ENCODE measurements around the gene PABPC1L. TPM values are rescaled to one million over a fixed set of nuclear protein-coding genes. Genes with fewer than 3 reads are reported as not detected.

Gene PABPC1L
- polyA plus RNA-seq, 2 of the 4 experiments (the other 2 are of a cell fraction): 37.1 to 73.1 TPM

- H3K4me2 ChIP-seq: no peak overlapping the region
- no peaks in the 10 kb centered on the region for H3K4me1 ChIP-seq
- H3K27ac ChIP-seq: no peak overlapping the region
- no peak overlapping the region for H3K4me3 ChIP-seq
- WGBS (ENCODE audit: missing lambda C conversion rate): 92% methylated on average over 6 of the region's 6 CpGs
- TF ChIP-seq TFCP2L1 (CRISPR knock-in tag; IDR thresholded peaks at IDR 0.05) (no peak), RAD21 (conservative IDR thresholded peaks at IDR 0.05 in 1 of 2, IDR thresholded peaks at IDR 0.05 in 1 of 2) (no peak), FOXS1 (CRISPR knock-in tag; IDR thresholded peaks at IDR 0.05) (no peak), RFX5 (IDR thresholded peaks at IDR 0.05) (no peak), USF2 (IDR thresholded peaks at IDR 0.05) (no peak), GATA3 (IDR thresholded peaks at IDR 0.05; ENCODE audit: borderline replicate concordance) (no peak), CHD2 (IDR thresholded peaks at IDR 0.05; ENCODE audit: low read length, partially characterized antibody) (no peak), RNF2 (IDR thresholded peaks at IDR 0.05; ENCODE audit: borderline replicate concordance, low read depth) (no peak), NFE2L2 (conservative IDR thresholded peaks at IDR 0.05; ENCODE audit: low read length) (no peak), ZFP36 (IDR thresholded peaks at IDR 0.05; ENCODE audit: borderline replicate concordance, partially characterized antibody) (no peak), CBX8 (IDR thresholded peaks at IDR 0.05) (no peak), EP300 (IDR thresholded peaks at IDR 0.05) (no peak), HMGXB4 (CRISPR knock-in tag; IDR thresholded peaks at IDR 0.05; ENCODE audit: borderline replicate concordance) (no peak), MAX (IDR thresholded peaks at IDR 0.05) (no peak), SMC3 (IDR thresholded peaks at IDR 0.05) (no peak), RCOR1 (IDR thresholded peaks at IDR 0.05; ENCODE audit: low read depth, low read length) (no peak), ATOH8 (CRISPR knock-in tag; IDR thresholded peaks at IDR 0.05; ENCODE audit: low read depth) (no peak), PHF8 (IDR thresholded peaks at IDR 0.05; ENCODE audit: borderline replicate concordance, low read depth) (no peak)
- DNase-seq (ENCODE audit: low read depth in 1 of 2, low spot score in 1 of 2): no peak
- H3K9me3 ChIP-seq: no peaks in the 10 kb centered on the region
- ChIA-PET POLR2A (no interaction called here), CTCF (interaction anchor here (1.0 to 1.1 kb wide), 2 partner anchors 9 to 18 kb away, joined by 3 to 4 read pairs; no protein-coding TSS in a partner anchor)
- no peak for ATAC-seq
- FAIRE-seq: no peak
These were observed 35.4 kb downstream of the PABPC1L start for GRCh38 chr20:44945261-44945660.

- no peak for DNase-seq (ENCODE audit: low read depth in 1 of 2, low spot score in 1 of 2)
- CTCF ChIA-PET: interaction anchor here (1.0 to 1.7 kb wide), 4 partner anchors 9 to 28 kb away, joined by 3 to 4 read pairs (median 4); no protein-coding TSS in a partner anchor
- Histone ChIP-seq H3K9me3 (no peaks in the 10 kb centered on the region), H3K4me3 (no peak overlapping the region), H3K27ac (no peak overlapping the region), H3K4me1 (no peaks in the 10 kb centered on the region), H3K4me2 (no peak overlapping the region)
- 75% methylated on average over 2 of the region's 2 CpGs for WGBS (ENCODE audit: missing lambda C conversion rate)
- TF ChIP-seq CHD2 (IDR thresholded peaks at IDR 0.05; ENCODE audit: low read length, partially characterized antibody) (no peak), HOXA7 (CRISPR knock-in tag; IDR thresholded peaks at IDR 0.05) (no peak), RCOR1 (IDR thresholded peaks at IDR 0.05; ENCODE audit: low read depth, low read length) (no peak), CBX2 (IDR thresholded peaks at IDR 0.05; ENCODE audit: borderline replicate concordance, low read depth) (no peak), BHLHE40 (IDR thresholded peaks at IDR 0.05; ENCODE audit: low read depth, low read length) (no peak), MAZ (IDR thresholded peaks at IDR 0.05; ENCODE audit: borderline replicate concordance, low read depth, low read length) (no peak), POLR2AphosphoS2 (conservative IDR thresholded peaks at IDR 0.05; ENCODE audit: low read length) (no peak)
- FAIRE-seq: no peak
- no peak for ATAC-seq
- POLR2A ChIA-PET: no interaction called here
These were observed 36.5 kb downstream of the PABPC1L start for GRCh38 chr20:44946271-44946852.

All from A549 (cell line).